ENCODE data around the gene SORCS2.

SORCS2 gene

DNA sequence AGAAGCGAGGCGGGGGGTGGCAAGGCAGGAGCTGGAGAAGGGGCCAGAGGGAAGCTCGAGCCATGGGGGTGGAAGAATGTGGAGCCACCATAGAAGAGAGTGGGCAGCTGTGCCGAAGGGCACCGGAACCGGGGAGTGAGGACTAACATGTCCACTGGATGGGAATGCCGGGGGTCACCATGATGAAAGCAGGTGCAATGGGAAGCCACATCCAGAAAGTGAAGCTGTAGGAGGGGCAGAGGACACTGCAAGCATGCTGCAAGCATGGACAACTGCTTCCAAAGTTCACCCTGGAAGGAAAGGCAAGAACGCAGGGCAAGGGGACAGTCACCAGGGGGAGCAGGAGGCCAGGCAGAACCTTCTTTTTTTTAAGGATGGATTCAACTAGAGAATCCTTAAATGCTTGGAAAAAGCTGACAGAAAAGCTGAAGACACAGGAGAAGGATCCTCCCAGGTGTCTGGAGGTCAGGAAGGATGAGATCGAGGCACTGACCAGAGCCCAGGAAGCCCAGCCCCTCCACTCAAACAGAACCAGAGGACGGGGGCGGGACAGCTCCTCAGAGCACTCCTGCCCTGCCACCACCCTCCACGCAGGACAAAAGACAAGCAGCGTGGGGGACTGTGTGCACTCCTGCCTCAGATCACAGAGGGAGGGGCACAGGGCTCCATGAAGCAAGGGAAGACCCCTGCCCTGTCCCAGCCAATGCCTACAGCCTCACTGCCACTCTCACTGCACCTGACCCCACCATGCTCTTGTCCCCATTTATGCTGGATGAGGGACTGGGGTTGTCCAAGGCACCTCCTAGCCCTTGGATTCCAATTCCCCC lies 578.1 kb downstream of the SORCS2 start:
- ATAC-seq (peak; percentile 12), DNase-seq (no peak)
- H3K27me3 Mint-ChIP-seq: no peaks in the 10 kb centered on the region
- no peak overlapping the region for H3K4me3 Mint-ChIP-seq
- H3K9me3 Mint-ChIP-seq: no peaks in the 10 kb centered on the region
- H3K4me1 Mint-ChIP-seq: peaks cover 33% of the 10 kb centered on the region
- H3K27ac Mint-ChIP-seq: peak overlapping the region; percentile 82 to 85

DNA sequence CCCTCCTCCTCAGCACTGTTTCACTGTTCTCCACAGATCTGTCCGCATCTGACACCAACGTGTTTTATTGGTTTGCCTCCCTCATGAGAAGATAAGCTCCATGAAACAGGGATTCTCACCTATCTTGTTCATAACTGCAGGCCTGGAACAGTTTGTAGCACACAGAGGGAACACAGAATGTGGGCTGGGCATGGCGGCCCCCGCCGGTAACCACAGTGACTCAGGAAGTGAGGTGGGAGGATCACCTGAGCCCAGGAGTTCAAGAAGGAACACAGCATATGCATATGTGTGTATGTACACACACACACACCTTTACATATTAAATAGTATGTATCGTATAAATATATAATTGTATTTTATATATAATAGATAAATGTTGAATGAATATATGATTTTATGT lies 578.7 kb downstream of the SORCS2 start:
- Mint-ChIP-seq H3K4me3 (no peak overlapping the region), H3K27me3 (no peaks in the 10 kb centered on the region), H3K4me1 (peaks cover 33% of the 10 kb centered on the region), H3K27ac (peak overlapping the region; percentile 71 to 85), H3K9me3 (no peaks in the 10 kb centered on the region)
- ATAC-seq: peak; percentile 64
- no peak for DNase-seq

DNA sequence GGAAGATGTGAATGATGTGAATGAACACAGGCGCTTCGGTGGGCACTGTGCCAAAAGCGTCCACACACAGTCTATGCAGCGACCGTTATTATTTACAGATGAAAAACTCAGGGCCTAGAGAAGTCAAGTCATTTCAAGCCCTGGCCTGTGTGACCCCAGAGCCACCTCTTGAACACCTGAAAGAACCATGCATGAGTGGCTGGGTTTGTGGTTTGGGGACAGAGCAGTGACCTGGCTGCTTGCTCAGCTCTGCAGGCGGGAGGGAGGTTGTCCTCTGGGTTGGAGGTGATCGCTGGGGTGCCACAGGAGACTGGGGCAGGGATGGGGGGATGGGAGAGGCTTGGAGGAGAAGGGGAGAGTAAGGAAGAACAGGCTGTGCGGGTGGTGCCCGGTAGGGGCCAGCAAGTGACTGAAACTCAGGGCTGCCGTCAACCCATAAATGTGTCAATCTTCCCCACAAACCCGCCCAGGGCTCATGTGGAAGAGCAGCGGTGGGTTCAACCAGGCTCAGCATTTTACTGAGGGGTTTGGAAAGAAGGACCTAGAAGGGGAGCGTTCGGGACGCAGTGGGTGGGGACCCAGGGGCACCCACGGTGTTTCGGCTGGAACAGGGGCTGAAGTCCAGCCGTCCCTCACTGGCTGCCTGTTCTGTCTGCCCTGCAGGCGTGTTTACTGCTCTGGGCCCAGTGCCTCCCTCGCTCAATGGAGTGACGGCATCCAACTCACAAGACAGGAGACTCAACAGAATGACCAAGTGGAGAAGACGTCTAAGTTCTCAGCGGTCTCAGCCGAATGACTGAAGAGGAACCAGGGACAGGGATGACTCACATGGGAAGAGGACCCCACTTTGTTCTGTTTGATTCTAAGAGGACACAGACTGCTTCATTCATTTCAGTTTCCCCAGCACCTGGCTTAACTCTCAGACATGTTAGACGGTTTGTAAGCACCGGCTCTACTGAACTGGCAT lies 579.5 kb downstream of the SORCS2 start:
- no peak for DNase-seq
- peak overlapping the region; percentile 10 to 88 for H3K27ac Mint-ChIP-seq

GRCh38 chr4:7772711-7773385 lies 580.5 kb downstream of the SORCS2 start:
- H3K4me3 Mint-ChIP-seq: no peak overlapping the region
- ATAC-seq (no peak), DNase-seq (no peak)
- peaks cover 33% of the 10 kb centered on the region for H3K4me1 Mint-ChIP-seq
- no peaks in the 10 kb centered on the region for H3K27me3 Mint-ChIP-seq
- no peaks in the 10 kb centered on the region for H3K9me3 Mint-ChIP-seq
- peak overlapping the region in 1 of 2 donors; percentile 92 for H3K27ac Mint-ChIP-seq

More for the DNA sequence above, 579.5 kb downstream of the SORCS2 start:
- Mint-ChIP-seq H3K27me3 (no peaks in the 10 kb centered on the region), H3K4me3 (no peak overlapping the region), H3K4me1 (peaks cover 33% of the 10 kb centered on the region), H3K9me3 (no peaks in the 10 kb centered on the region)
- peak; percentile 33 for ATAC-seq

DNA sequence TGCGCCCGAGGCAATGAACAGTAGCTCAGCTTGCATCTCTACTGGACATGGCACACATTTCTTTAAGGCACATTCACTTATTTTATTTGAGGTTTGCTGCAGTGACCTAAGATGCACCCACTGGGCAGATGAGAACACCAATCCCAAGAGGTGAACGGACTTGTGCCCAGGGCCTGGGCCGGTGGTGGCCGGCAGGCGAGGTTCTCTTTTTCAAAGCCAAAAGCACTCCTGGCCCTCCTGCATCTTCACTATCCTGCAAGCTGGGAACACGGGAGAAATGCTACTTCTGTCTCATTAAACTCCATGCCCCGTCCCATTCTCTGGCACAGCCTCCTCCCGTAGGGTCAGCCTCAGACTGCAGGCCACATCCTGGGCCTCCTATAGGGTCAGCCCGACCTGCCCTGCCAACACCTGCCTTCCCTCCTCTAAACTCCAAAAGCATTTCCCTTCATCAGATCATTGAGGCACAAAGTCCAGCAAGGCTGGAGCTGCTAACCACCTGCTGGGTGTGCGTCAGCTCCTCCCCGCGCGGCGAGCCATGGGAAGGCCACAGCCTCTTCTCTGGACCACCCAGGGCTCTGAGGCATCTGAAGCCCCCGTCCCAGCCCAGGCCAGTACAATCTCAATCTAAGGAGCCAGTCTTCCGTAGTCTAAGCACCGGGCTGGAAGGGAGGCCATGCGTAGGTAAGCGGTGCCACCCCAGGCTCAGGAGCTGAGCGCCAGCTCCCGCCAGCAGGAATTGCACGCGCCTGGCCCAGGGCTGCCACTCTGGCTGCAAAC lies 581.3 kb downstream of the SORCS2 start:
- Mint-ChIP-seq H3K27ac (no peak overlapping the region), H3K9me3 (no peaks in the 10 kb centered on the region), H3K4me3 (no peak overlapping the region), H3K27me3 (no peaks in the 10 kb centered on the region), H3K4me1 (peaks cover 33% of the 10 kb centered on the region)
- no peak for DNase-seq
- no peak for ATAC-seq

DNA sequence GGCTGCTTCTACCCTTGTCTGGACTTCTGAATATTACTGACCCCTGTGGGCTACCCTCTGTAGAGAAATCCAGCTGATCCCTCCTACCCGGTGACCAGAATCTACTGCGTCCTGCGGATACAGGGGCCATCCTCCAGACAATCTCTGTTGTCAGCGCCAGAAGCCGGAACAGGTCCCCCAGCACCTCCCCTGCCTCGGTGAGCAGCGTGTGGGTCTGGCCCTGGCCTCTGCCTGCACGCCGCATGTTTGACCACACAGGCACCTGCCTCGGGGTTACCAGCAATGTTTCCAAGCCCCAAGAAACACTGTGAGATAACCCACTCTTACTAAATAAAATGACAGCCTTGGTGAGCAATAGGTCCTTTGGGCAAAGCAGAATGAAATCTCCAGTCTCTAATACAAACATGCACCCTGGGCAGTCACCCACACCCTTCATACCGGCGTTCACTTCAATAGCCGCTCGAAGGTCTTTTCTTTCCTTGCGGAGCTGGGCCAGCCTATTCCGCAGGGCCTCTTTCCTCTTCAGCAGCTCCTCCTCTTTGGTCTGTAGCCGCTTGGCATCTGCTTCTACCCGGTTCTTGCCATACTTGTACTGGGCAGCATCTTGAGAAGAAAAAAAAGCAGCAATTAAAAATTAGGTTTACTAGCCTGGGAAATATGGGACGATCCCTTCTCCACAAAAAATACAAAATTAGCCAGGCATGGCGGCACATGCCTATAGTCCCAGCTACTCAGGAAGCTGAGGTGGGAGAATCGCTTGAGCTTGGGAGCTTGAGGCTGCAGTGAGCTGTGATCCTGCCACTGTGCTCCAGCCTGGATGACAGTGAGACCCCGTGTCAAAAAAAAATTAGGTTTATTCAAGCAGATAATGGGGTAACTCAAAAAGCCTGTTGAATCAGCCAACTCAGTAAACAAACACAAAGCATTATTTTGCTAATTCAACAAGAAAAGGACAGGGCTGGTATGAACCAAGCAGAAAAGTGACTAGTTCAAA lies 582.3 kb downstream of the SORCS2 start:
- Mint-ChIP-seq H3K4me1 (peaks cover 43% of the 10 kb centered on the region), H3K9me3 (no peaks in the 10 kb centered on the region), H3K4me3 (no peak overlapping the region), H3K27ac (peak overlapping the region in 1 of 2 donors; percentile 37), H3K27me3 (no peaks in the 10 kb centered on the region)
- DNase-seq (no peak), ATAC-seq (no peak)

DNA sequence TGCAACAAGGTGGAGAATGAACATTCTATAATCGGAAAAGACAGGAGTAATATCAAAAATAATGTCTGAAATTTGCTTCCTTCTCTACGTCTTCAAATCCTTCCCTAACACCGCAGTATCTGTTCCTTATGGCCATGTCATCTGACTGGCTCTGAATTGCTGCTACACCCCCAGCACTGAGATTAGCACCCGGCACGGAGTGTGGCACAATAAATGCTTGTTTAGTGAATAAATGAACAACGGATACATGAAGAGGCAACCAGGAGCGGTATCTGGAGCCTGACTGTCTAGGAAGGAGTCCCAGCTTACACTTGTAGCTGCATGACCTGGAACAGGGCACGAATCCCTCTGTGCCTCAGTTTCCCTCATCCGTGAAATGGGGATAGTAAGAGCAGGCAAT lies 583.1 kb downstream of the SORCS2 start:
- Mint-ChIP-seq H3K27ac (no peak overlapping the region), H3K9me3 (no peaks in the 10 kb centered on the region), H3K27me3 (no peaks in the 10 kb centered on the region), H3K4me1 (peaks cover 39% of the 10 kb centered on the region), H3K4me3 (no peak overlapping the region)
- DNase-seq (no peak), ATAC-seq (no peak)

- DNase-seq (no peak), ATAC-seq (no peak)
- H3K27me3 Mint-ChIP-seq: no peaks in the 10 kb centered on the region
- H3K4me3 Mint-ChIP-seq: no peak overlapping the region
- no peak overlapping the region for H3K27ac Mint-ChIP-seq
- H3K9me3 Mint-ChIP-seq: no peaks in the 10 kb centered on the region
- H3K4me1 Mint-ChIP-seq: peaks cover 39% of the 10 kb centered on the region
These were observed 584.8 kb downstream of the SORCS2 start for GRCh38 chr4:7777017-7777710.

- DNase-seq: no peak
- H3K27ac Mint-ChIP-seq: peak overlapping the region in 1 of 2 donors; percentile 2
- H3K27me3 Mint-ChIP-seq: no peaks in the 10 kb centered on the region
- no peak overlapping the region for H3K4me3 Mint-ChIP-seq
- no peak for ATAC-seq
- peaks cover 33% of the 10 kb centered on the region for H3K4me1 Mint-ChIP-seq
- H3K9me3 Mint-ChIP-seq: no peaks in the 10 kb centered on the region
These were observed 585.7 kb downstream of the SORCS2 start for GRCh38 chr4:7777871-7778509.

- no peak overlapping the region for H3K27ac Mint-ChIP-seq
These were observed 586.4 kb downstream of the SORCS2 start for GRCh38 chr4:7778510-7779431.

GRCh38 chr4:7779432-7779768 lies 587.1 kb downstream of the SORCS2 start:
- no peak for ATAC-seq
- H3K27ac Mint-ChIP-seq: no peak overlapping the region
- no peak for DNase-seq
- no peak overlapping the region for H3K4me3 Mint-ChIP-seq
- no peaks in the 10 kb centered on the region for H3K27me3 Mint-ChIP-seq
- peaks cover 32% of the 10 kb centered on the region for H3K4me1 Mint-ChIP-seq
- H3K9me3 Mint-ChIP-seq: no peaks in the 10 kb centered on the region

More at GRCh38 chr4:7778510-7779431, 586.4 kb downstream of the SORCS2 start:
- Mint-ChIP-seq H3K9me3 (no peaks in the 10 kb centered on the region), H3K4me1 (peaks cover 32% of the 10 kb centered on the region), H3K27me3 (no peaks in the 10 kb centered on the region), H3K4me3 (no peak overlapping the region)
- ATAC-seq (no peak), DNase-seq (no peak)

DNA sequence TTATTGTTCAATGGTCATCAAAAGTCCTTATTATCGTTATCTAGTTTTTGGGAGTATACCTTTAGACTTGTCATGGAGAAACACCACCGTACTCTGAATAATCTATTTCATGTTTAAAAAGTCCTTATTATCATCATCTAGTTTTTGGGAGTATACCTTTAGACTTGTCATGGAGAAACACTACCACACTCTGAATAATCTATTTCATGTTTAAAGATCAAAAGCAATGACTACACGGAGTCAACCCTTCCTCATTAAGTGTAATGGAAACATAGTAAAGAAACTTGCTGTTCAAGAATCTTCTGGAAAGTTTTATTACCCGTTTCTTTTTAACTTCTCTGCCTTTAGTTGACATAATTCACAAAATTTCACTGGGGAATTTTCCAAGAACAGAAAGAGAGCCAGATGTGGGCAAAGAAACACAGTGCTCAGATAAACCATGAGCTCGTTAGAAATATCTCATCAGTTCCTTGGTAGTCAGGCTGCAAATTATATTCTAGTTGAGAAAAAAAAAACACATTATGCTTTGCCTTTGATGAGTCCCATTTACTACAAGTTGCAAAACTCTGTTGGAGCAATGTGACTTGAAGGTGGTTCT lies 588.5 kb downstream of the SORCS2 start:
- DNase-seq: no peak
- no peak for ATAC-seq
- no peaks in the 10 kb centered on the region for H3K9me3 Mint-ChIP-seq
- peak overlapping the region in 1 of 2 donors; percentile 38 for H3K27ac Mint-ChIP-seq
- no peak overlapping the region for H3K4me3 Mint-ChIP-seq
- H3K27me3 Mint-ChIP-seq: no peaks in the 10 kb centered on the region
- peaks cover 32% of the 10 kb centered on the region for H3K4me1 Mint-ChIP-seq

Data from stimulated activated naive CD8-positive, alpha-beta T cell treated with anti-CD3 and anti-CD28 coated beads, Interleukin-15, amount 100 ng/mL, for 72 hours (primary cell).